NCI-H748 (cell line): Measurements from ENCODE around the gene AGAP5.
"Not testable (repeated sequence)": the region's sequence is repeated elsewhere in the genome, so short reads cannot be mapped to it uniquely, and the experiment has no call there.

Experiments used
- DNase-seq: peaks from one replicate; lab custom pipeline; 2025; ENCODE audit not compliant: unreplicated experiment; lab: John Stamatoyannopoulos, UW

Gene AGAP5

GRCh38 chr10:73715179-73716156, 17.6 kb upstream of the AGAP5 start:
- not testable (repeated sequence) for DNase-seq

- not testable (repeated sequence) for DNase-seq
Measured at GRCh38 chr10:73714483-73714882, 16.6 kb upstream of the AGAP5 start.

GRCh38 chr10:73713912-73714311, 16.0 kb upstream of the AGAP5 start:
- not testable (repeated sequence) for DNase-seq

GRCh38 chr10:73711683-73712082, 13.8 kb upstream of the AGAP5 start:
- not testable (repeated sequence) for DNase-seq

GRCh38 chr10:73708122-73708521, 10.2 kb upstream of the AGAP5 start:
- DNase-seq = not testable (repeated sequence)

GRCh38 chr10:73707628-73708027, 9.7 kb upstream of the AGAP5 start:
- DNase-seq = not testable (repeated sequence)

GRCh38 chr10:73706488-73706887, 8.6 kb upstream of the AGAP5 start:
- DNase-seq = not testable (repeated sequence)

- DNase-seq = not testable (repeated sequence)
Measured at GRCh38 chr10:73705506-73706072, 7.7 kb upstream of the AGAP5 start.

GRCh38 chr10:73703924-73704323, 6.0 kb upstream of the AGAP5 start:
- not testable (repeated sequence) for DNase-seq

- not testable (repeated sequence) for DNase-seq
Measured at GRCh38 chr10:73698819-73699218, 910 bp upstream of the AGAP5 start.

GRCh38 chr10:73695302-73695701, 2.6 kb downstream of the AGAP5 start:
- DNase-seq = not testable (repeated sequence)

GRCh38 chr10:73690755-73691154, 7.2 kb downstream of the AGAP5 start:
- DNase-seq = not testable (repeated sequence)

GRCh38 chr10:73689596-73689995, 8.3 kb downstream of the AGAP5 start:
- DNase-seq = not testable (repeated sequence)

GRCh38 chr10:73687641-73688040, 10.3 kb downstream of the AGAP5 start:
- not testable (repeated sequence) for DNase-seq

GRCh38 chr10:73674546-73674945, 23.4 kb downstream of the AGAP5 start:
- DNase-seq = not testable (repeated sequence)

- not testable (repeated sequence) for DNase-seq
Measured at GRCh38 chr10:73668378-73668777, 29.5 kb downstream of the AGAP5 start.

GRCh38 chr10:73666153-73666809, 31.6 kb downstream of the AGAP5 start:
- not testable (repeated sequence) for DNase-seq

GRCh38 chr10:73665581-73665980, 32.3 kb downstream of the AGAP5 start:
- not testable (repeated sequence) for DNase-seq

GRCh38 chr10:73664156-73665040, 33.5 kb downstream of the AGAP5 start:
- not testable (repeated sequence) for DNase-seq

GRCh38 chr10:73663621-73664020, 34.3 kb downstream of the AGAP5 start:
- not testable (repeated sequence) for DNase-seq
